Inflammatory macrophage treated with lipopolysaccharide for 4 hours (primary cell): ENCODE data around the gene SMAGP.
A peak's percentile ranks its signal among the peaks of the same experiment; 100 is the strongest.
"Not testable (repeated sequence)": the region's sequence is repeated elsewhere in the genome, so short reads cannot be mapped to it uniquely, and the experiment has no call there.

Experiments
- DNase-seq: peaks from one replicate; pipeline ENCODE4 v3.0.0-alpha.2; 2020

SMAGP gene, protein sequence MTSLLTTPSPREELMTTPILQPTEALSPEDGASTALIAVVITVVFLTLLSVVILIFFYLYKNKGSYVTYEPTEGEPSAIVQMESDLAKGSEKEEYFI

DNA sequence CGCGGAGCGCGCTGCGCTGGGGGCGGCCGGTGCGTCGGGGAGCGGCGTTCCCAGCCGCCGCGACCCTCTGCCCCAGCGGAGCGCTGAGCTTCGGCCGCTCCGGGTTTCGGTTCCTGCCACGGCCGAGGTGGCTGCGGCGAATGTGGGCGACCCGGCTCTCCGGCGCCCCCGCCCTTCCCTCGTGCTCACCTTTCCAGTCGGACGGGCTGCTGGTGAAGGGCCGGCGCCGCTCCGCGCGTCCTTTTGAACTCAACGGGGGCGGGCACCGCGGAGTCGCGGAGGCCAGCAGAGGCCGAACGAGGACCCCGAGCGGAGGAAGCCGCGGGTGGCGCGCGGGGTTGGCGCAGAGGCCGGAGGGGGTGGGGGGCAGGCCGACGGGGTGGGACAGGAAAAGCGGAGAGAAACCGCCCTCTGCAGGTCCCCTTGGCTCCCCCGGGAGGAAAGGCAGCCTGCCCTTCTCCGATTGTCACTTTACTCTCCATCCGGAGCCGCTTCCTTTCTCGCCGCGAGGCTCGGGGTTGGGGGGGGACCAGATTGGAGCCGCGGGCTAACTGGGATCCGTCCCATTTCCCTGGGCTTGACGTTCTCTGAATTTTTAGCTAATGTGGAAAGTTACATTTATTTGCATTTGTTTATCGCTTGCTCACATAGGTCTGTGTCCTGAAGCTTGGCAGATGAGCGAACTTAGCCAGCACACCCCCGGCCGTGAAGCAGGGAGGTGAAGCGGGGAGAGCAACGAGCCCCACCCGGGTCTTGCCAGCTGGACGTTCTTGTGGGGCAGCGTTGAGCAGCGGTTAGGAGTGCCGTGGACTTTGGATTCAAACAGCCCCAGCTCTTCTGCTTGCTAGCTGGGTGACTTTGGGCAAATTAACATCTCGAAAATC is at the start of gene SMAGP:
SMAGP (minus strand) TSS at position 349 of the 884 bp plus-strand sequence. CDS start 1,137 bp downstream, outside the sequence.
- DNase-seq, result peak; percentile 35

DNA sequence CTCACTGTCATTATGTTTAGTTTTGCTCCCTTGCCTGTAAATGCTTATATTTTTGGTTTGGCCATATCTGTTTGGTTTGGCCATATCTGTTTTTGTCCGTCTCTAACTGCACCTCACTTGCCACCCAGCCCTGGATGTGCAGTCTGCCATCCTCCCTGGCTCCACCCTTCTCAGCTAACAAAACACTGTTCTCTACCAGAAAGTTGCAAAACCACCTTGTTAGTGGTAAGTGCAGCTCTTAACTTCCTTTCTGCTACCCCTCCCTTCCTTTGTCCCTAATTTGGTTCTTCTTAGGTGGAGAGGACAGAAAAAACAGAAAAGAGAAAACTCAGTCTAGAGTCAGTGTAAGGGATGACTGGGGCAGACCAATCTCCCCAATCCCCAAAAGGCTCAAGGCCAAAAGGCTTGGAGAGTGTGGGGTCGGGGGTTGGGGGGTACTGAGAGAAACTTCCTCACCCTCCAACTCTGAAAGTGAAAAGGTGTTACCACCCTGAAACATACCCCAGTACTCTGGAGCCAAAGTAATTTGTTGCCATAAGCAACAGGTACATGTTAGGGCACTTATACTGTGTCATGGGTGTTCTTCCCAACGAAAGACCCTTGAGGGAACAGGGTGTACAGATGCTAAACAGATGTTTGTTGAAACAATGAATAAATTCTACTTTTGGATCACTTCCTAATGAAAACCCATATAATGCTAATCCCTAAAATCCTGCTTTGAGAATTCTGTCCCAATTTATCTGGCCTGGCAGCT is 48.8 kb upstream of the SMAGP start:
- DNase-seq, result no peak

DNA sequence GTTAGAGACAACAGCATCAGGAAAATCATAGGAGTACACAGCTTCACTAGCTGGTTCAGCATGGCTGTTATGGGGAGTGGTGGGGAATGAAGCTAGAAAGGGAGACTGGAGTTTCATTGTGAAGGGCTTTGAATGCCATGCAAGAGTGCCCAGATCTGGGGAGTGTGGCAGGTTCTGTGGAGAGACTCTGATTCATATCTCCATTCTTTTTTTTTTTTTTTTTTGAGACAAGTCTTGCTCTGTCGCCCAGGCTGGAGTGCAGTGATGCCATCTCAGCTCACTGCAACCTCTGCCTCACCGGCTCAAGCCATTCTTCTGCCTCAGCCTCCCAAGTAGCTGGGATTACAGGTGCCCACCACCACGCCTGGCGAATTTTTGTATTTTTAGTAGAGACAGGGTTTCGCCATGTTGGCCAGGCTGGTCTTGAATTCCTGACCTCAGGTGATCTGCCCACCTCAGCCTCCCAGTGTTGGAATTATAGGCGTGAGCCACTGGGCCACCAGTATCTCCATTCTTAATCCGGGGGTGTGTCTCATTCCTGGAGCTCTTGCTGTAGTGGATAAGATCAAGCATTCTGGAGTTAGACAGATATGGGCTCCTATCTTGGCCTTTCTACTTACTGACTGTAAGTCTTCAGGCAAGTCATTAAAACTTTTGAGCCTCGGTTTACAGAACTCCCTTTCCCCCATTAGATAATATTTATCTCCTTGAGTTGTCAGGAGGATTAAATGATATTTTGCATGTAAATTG is 48.0 kb upstream of the SMAGP start:
- DNase-seq, result not testable (repeated sequence)

DNA sequence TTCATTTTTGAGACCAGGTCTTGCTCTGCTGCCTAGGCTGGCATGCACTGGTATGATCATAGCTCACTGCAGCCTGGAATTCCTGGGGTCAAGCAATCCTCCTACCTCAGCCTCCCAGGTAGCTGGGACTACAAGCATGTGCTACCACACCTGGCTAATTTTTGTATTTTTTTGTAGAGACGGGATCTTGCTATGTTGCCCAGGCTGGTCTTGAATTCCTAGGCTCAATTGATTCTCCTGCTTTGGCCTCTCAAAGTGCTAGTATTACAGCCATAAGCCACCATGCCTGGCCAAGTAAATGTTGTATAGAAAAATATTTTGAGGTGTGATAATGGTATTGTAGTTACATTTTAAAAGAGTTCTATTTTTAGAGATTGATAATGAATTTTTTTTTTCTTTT is 41.2 kb upstream of the SMAGP start:
- no peak for DNase-seq

DNA sequence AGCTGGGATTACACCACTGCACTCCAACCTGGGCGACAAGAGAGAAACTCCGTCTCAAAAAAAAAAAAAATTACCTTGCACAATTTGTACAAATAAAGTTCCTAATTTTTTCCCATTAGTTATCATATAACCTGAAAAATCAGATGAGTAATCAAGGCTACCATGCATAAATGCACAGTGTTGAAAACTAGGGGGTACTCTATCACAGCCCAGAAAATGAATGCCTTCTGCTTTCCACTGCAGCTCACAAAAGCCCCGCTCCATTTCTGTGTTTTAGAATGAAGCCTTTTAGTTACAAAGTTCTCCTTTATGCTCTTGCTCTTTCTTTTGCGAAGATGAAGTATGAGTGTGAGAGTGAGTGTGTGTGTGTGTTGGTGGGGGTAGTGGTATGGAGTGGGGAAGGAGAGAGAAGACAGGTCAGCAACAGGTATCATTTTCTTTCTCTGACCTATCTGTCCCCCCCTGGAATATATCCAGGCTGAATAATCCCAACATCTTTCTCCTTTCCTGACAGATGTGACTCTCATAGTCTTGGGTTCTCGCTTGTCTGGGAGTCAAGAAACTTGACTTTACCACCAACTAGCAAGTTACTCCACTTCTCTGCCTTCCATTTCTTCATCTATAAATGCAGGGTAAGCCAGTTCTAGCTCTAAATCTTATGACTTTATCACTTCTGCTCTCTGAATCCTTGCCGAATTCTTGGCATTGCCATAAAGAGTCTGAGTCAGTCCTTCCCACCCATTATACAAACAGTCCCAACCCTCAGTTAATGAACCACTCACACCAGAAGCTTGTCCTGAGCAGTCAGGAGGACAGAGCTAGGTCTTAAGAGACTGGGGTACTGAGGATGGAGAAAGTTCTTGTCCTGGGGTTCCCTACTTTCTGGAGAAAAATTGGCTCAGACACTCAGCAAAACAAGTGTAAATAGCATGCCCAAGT is 37.7 kb upstream of the SMAGP start:
- no peak for DNase-seq

DNA sequence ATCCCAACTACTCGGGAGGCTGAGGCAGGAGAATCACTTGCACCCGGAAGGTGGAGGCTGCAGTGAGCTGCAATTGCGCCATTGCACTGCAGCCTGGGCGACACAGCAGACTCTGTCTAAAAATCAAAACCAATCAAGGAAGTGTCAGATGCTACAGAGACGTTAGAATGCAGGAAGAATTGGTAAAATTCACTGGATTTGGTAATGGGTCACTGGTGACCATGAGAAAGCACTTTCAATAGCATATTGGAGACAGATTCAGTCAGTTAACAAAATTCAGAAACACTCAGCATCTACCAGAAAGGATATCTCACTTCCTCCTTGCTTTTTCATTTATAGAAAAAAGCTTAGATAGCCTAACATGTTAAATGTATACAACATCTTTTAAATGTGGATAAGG is 36.3 kb upstream of the SMAGP start:
- DNase-seq, result peak; percentile 69

DNA sequence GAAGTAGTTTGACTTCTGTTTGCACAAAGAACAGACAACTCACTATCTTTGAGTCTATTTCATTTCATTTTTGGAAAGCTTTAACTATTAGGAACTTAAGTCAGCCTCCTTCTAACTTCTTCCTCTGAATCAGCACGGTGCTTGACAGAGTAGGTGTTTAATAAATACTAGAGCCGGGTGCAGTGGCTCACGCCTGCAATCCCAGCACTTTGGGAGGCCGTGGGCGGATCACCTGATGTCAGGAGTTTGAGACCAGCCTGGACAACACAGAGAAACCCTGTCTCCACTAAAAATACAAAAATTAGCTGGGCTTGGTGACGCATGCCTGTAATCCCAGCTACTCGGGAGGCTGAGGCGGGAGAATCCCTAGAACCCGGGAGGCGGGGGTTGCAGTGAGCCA is 30.6 kb upstream of the SMAGP start:
- not testable (repeated sequence) for DNase-seq

DNA sequence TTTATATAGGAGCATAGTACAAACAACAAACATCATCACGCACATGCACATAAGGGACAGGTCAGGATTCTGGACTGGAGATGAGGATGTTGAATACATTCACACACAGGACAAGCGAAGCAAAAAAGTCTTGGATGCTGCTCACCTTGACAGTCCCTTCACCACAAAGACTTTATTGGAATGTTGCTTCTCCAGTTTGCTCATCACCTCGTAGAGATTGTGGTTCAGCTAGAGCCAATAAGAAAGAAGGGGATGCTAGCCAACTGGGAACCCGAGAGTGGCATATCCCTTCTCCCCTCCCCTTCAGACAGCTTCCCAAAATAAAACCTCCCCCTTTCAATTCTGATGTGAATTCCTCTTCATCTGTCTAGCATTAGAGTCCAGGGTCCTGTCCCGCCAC is 25.4 kb upstream of the SMAGP start:
- no peak for DNase-seq

DNA sequence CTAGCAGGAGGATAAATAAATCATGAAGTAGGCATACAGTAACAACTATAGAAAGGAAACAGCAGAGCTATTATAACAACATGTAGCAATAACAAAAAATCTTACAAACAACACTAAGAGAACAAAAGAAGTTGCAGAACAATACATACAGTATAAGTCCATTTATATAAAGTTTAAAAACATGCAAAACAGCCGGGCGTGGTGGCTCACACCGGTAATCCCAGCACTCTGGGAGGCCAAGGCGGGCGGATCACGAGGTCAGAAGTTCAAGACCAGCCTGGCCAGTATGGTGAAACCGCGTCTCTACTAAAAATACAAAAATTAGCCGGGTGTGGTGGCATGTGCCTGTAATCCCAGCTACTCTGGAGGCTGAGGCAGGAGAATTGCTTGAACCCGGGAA is 23.9 kb upstream of the SMAGP start:
- not testable (repeated sequence) for DNase-seq

DNA sequence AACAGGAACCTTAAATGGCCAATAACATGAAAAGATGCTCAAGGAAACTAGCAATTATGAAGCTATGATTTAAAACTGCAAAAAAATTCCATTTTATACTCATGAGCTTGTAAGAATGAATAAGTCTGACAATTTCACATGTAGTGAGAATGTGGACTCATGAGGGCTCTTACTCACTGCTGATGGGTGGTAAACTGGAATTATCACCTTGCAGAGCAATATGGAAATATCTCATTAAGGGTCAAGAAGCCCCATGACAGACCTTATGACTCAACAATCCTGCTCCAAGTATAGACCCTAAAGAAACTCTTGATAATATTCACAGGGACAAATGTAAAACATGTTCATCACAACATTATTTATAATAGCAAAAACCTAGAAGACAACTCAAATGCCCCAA is 23.5 kb upstream of the SMAGP start:
- no peak for DNase-seq

DNA sequence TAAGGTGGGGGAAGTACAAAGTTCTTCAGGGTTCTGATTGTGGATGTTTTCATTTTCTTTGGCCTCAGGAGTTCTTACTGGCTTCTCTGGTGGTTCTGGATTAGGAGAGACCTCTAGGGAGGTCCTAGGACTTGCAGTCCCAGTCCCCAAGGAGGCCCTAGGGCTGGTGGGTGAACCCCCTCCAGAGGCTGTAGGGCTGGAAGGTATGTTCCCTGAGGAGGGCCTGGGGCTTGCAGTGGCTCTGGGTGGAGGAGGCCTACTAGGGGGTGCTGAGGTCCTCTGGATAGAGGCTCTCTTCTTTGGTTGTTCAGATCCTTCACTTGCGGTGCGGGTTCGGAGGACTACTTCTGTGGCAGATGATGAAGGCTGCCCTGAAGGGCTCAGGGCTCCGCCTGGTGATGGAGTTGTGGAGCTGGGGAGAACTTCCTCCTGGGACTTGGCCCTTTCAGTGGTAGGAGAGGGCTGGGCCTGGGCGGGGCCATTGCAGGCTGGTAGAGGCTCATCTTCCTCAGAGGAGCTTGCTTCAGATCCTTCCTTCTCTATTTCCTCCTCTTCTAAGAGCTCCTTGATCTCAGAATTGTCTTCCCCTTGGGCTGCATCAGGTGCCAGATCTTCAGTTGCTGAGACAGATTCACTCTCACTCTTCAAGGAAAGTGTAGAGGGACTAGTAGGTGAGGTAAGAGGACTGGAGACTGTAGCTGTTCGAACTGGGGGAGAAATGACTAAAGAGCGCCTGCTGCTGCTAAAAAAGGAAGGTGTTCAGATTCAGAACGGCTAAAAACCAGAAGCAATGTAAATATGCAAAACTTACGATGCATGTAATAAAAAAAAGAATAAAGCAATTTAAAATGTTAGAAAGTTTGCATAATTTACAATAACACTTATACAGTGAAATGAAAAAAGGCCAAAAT is 21.6 kb upstream of the SMAGP start:
- peak; percentile 79 for DNase-seq

DNA sequence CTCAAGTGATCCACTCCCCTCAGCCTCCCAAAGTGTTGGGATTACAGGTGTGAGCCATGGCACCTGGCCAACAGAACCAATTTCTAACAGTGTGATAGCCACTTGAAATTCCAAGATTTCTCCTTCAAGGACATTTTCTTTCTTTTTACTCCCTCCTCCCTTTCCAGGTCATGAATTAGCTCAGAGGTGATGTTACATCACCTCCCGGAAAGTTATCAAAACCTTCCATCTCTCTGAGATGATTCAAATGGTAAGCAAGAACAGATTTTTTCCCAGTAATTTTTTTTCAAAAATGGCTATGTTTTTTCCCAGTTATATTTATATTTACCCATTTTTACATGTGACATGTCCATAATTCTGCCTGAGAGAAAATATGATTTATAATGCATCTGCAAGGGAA is 15.6 kb upstream of the SMAGP start:
- DNase-seq, result no peak

DNA sequence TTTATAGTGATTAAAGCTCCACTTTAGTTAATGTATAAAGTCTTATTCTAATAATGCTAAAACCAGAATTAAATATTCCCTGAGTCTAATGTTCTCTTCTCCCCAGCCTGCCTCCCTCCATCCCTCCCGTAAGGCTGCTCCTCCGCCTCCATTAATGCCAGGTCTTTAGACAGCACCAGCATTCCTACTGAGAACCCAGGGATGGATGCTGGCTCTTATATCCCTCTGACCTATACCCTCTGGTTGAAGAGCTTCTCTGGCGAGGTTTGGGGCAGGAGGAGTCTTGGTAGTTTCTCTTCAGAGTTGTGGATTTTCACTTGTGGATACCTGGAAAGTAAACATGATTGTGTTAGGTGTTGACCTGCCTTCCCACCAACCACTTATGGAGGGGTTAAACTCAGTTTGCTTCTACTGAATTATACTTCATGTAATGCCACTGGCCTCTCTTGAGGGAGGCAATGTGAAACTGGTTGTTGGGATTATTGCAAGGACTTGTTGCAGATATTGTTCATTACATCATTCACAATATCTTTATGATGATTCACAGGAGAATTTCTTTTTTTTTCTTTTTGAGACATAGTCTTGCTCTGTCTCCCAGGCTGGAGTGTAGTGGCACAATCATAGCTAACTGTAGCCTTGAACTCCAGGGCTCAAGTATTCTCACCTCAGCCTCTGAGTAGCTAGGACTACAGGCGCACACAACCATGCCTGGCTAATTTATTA is 11.1 kb upstream of the SMAGP start:
- no peak for DNase-seq

DNA sequence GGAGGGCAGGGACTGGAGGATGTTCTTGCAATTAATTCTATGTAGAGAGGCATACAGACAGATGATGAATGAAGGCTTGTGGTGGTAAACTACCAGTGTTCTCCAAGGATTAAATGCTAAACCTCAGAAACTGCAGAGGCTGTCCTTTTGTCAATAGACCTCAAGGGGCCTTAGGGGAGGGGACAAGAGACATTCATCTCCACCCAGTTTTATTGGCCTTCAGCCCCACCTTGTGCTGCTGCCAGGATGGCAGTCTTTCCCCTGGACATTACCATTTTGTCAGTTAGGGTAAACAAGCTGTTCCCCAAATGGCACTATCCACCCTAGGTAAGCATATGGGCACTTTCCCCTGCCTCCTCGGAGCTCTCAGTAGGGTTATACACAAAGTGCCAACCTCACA is 4.9 kb upstream of the SMAGP start:
- no peak for DNase-seq

DNA sequence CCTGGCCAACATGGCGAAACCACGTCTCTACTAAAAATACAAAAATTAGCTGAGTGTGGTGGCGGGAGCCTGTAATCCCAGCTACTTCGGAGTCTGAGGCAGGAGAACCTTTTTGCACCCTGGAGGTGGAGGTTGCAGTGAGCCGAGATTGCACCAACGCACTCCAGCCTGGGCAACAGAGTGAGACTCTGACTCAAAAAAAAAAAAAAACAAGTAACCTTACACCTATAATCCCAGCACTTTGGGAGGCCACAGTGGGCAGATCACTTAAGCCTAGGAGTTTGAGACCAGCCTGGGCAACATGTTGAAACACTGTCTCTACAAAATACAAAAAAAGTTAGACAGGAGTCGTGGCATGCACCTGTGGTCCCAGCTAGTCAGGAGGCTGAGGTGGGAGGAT is 2.6 kb upstream of the SMAGP start:
- DNase-seq, result not testable (repeated sequence)

DNA sequence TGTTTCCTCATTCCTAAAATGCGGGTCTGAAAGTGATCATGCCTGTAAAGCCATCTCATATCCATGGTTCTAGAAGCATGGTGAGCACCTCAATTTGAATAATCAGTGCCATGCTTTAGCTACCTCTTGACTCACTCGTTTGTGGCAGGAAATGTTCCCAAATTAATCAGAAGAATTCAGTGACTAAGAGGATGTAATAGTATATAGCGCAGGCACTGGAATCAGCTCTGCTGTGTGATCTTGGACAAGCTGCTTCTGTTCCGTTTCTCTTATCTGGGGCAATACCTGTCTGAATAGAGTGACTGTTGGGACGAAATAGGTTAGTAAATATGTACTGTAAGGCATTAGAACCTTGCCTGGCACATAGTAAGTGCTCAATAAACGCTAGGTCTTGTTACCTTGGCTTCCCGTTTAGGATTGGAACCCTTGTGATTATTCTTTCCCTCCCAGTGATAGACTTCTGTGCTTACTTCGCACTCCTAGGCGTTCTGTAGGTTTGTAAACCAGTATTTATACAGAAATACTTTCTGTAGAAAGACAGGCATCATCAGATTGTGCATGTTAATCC is 820 bp upstream of the SMAGP start:
- DNase-seq, result no peak

DNA sequence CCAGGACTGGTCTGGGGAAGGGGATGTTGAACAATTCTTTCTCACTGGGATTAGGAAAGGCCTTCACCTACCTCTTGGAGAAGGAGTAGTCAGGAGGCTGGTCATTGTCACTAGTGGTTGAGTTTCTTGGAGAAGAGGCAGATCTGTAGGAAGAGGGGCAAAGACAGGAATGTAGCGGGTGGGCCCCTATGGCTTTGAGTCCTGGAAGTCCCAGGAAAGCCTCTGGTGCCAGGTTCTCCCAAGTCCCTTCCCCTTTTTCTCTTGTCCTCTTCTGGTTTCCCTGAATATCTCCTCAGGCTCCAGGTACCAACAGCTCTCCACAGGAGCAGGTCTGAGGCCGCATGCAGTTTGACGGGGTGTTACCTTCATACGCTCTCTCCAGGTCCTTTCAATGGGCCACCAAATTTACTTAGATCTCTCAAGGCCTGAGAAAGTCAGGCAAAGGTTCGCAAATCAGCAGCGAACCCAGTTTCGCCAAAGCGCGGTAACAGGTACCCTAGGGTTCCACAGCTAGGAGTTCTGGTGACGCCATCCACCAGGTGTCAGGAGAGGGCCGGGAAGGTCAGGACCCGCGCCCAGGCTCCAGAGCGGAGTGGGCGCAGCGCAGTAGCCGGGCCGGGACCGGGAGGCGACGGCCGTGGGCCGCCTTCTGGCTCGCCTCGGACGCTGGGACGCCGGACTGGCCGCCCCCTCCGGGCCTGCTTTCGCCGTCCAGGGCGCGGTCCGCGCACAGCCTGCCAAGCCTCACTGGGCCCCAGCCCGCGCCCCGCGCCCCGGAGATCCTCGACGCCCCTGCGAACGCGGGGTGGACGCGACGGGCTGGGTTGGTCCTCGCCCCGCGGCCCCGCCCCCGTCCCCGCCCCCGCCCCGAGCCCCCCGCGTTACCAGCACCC is 795 bp downstream of the SMAGP start:
- DNase-seq, result no peak

DNA sequence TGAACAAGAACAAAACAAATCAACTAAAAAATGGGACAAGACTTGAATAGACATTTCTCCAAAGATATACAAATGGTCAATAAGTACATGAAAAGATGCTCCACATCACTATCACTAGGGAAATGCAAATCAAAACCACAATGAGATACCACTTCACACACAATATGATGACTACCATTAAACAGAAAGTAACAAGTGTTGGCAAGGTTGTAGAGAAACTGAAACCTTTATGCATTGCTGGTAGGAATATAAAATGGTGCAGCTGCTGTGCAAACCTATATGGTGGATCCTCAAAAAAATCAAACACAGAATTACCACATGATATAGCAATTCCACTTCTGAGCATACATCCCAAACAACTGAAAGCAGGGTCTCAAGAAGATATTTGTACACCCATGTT is 5.2 kb downstream of the SMAGP start:
- no peak for DNase-seq

DNA sequence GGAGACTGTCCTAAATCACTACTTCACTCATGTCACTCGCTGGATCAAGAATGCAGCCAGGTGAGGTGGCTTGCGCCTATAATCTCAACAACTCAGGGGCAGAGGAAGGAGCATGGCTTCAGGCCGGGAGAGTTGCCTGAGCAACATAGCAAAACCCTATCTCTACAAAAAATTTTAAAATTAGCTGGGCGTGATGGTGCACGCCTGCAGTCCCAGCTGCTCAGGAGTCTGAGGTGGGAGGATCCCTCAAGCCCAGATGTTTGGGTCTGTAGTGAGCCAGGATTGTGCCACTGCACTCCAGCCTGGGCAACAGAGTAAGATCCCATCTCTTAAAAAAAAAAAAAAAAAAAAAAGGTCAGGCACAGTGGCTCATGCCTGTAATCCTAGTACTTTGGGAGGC is 5.9 kb downstream of the SMAGP start:
- no peak for DNase-seq
